Loucy (cell line): Measurements from ENCODE around the gene DNMBP.
"Not testable (repeated sequence)": the region's sequence is repeated elsewhere in the genome, so short reads cannot be mapped to it uniquely, and the experiment has no call there.

Experiments
- EZH2phosphoT487 ChIP-seq: fragments of 200-600 bp; IDR thresholded peaks from 2 replicates; pipeline ENCODE4 v1.6.1; 2018; ENCODE audit warnings: antibody characterized with exemption, mild to moderate bottlenecking, moderate library complexity, borderline replicate concordance
- TF ChIP-seq, protein P1 (sequence below): fragments of 200-600 bp; sonication (generic); conservative IDR thresholded peaks from 2 replicates; pipeline ENCODE4 v1.5.1; 2014; ENCODE audit warnings: mild to moderate bottlenecking, antibody characterized with exemption, low read length

- TF ChIP-seq, protein P1, sequence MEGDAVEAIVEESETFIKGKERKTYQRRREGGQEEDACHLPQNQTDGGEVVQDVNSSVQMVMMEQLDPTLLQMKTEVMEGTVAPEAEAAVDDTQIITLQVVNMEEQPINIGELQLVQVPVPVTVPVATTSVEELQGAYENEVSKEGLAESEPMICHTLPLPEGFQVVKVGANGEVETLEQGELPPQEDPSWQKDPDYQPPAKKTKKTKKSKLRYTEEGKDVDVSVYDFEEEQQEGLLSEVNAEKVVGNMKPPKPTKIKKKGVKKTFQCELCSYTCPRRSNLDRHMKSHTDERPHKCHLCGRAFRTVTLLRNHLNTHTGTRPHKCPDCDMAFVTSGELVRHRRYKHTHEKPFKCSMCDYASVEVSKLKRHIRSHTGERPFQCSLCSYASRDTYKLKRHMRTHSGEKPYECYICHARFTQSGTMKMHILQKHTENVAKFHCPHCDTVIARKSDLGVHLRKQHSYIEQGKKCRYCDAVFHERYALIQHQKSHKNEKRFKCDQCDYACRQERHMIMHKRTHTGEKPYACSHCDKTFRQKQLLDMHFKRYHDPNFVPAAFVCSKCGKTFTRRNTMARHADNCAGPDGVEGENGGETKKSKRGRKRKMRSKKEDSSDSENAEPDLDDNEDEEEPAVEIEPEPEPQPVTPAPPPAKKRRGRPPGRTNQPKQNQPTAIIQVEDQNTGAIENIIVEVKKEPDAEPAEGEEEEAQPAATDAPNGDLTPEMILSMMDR: not testable (repeated sequence)
- TF ChIP-seq EZH2phosphoT487: not testable (repeated sequence)
These were observed 2.2 kb upstream of the DNMBP start for GRCh38 chr10:100011906-100012305.
